GM11168 (cell line): Measurements from ENCODE around the gene SERPINE1.

Source experiments
- in situ Hi-C: fragments of 300-500 bp; cut with MboI; formaldehyde crosslinking; loops from one replicate; pipeline ENCODE4 v1.12.0; 2022; ENCODE audit warnings: low sequenced_read_pairs; ENCODE audit not compliant: unreplicated experiment

The SERPINE1 gene

GRCh38 chr7:101185258-101185839, 58.4 kb downstream of the SERPINE1 start:
- in situ Hi-C loops = no loop called here

- in situ Hi-C loops = no loop called here
Observed at GRCh38 chr7:101186194-101186593, 59.3 kb downstream of the SERPINE1 start.

GRCh38 chr7:101186844-101187428, 60.0 kb downstream of the SERPINE1 start:
- in situ Hi-C loops = no loop called here
